BJ (cell line): ENCODE measurements around the gene CDH23. TPM values are rescaled to one million over a fixed set of nuclear protein-coding genes. Genes with fewer than 3 reads are reported as not detected.

Experiments used
- CTCF ChIA-PET: fragments of 350-600 bp; formaldehyde crosslinking; extraction: SDS; loops from one replicate; lab custom pipeline; 2021; ENCODE audit warnings: antibody characterized with exemption, inconsistent platforms; lab: Yijun Ruan, JAX
- POLR2A ChIA-PET: fragments of 300-600 bp; sonication (Branson Sonifier 250); formaldehyde crosslinking; extraction: SDS; loops from one replicate; lab custom pipeline; 2021; ENCODE audit warnings: antibody characterized with exemption; lab: Charles Lee
- DNase-seq: peaks from one replicate; pipeline ENCODE4 v3.0.0-alpha.2; 2011; ENCODE audit warnings: low read depth
- H3K27me3 ChIP-seq: 2 replicates; pipeline ENCODE4 v1.6.0; 2011; ENCODE audit warnings: low read length; ENCODE audit not compliant: control insufficient read depth, insufficient read depth
- H3K36me3 ChIP-seq: 2 replicates; pipeline ENCODE4 v1.5.1; 2011; ENCODE audit warnings: low read length; ENCODE audit not compliant: control insufficient read depth, insufficient read depth
- H3K4me3 ChIP-seq: 2 replicates; pipeline ENCODE4 v1.5.1; 2011; ENCODE audit warnings: low read depth, mild to moderate bottlenecking, control low read depth, low read length
- CTCF ChIP-seq: IDR thresholded peaks from 2 replicates; pipeline ENCODE4 v1.5.1; 2011; ENCODE audit warnings: low read depth, mild to moderate bottlenecking, control low read depth, inconsistent platforms, low read length, moderate library complexity; ENCODE audit not compliant: insufficient read depth
- polyA plus RNA-seq: library from polyadenylated mRNA; depleted of rRNA; stranded (reverse); fragments of >200 nt; gene quantifications from 2 replicates; pipeline ENCODE4 v1.2.3, GENCODE V29; 2011

Gene CDH23
- polyA plus RNA-seq, 1 experiment, result 0.05 TPM

DNA sequence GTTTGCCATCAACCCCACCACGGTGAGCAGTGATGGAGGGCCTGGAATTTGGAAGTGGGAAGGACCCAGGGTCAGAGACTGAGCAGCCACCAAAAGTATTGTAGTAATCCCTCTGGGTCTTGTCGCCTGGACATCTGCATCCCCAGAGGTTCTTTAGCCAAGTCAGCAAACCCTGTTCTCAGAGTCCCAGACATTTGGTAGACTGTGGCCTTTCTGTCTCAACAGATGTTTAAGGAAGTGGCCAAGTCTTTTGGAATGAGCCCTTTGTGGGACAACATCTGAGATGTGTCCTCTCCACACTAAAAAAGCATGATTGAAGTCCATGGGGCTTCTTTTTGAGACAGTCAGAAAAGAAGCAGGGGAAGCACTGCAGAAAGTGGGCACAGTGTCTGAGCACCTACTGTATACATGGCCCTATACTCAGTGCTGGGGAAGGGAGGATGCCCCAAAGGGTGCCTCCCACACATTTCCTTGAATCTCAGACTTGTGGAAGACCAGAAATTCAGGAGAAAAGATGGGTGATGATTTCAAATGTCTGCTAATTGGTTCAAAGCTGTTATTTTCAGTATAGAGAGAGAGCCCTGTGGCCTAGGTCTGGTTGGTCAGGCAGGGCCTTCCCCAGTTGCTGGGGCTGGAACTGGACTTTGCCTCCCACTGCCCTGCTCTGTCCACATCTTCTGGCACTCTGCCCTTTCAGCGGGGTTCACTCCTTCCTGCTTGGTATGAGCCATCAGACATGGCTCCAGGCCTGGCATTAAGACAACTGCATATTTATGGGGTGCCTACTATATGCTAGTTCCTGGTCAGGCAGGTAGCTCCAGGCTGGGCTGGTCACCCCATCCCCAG lies 403.1 kb downstream of the CDH23 start:
- DNase-seq, result no peak
- ChIA-PET POLR2A (no interaction called here), CTCF (interaction anchor here (1.0 kb wide), 1 partner anchor 9 kb away, joined by 3 read pairs; no protein-coding TSS in a partner anchor)
- Histone ChIP-seq H3K4me3 (no peak overlapping the region), H3K27me3 (peaks cover 4% of the 10 kb centered on the region; the same call in 1 of the 2 replicates), H3K36me3 (no peaks in the 10 kb centered on the region)
- TF ChIP-seq CTCF, result no peak

DNA sequence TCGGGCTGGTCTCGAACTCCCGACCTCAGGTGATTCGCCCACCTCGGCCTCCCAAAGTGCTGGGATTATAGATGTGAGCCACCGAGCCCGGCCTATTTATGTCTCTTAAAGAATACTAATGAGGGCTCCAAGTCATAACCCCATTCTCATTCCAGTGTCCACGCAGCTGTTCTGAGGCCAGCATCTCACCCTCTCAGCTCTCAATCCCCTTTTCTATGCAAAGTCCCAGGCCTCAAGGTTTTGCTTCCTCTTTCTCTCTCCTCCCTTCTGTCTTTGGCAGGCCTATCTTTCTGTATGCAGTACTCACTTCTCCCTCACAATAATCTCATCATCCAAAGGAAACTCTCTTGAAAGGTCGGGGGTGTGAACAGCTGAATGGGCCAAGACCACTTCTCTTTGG lies 404.6 kb downstream of the CDH23 start:
- CTCF ChIA-PET, result interaction anchor here (1.6 kb wide), 1 partner anchor 11 kb away, joined by 5 read pairs; no protein-coding TSS in a partner anchor
- POLR2A ChIA-PET, result no interaction called here
- Histone ChIP-seq H3K4me3 (no peak overlapping the region), H3K36me3 (no peaks in the 10 kb centered on the region), H3K27me3 (peaks cover 10% of the 10 kb centered on the region; the same call in 1 of the 2 replicates)
- TF ChIP-seq CTCF, result no peak
- DNase-seq, result no peak

DNA sequence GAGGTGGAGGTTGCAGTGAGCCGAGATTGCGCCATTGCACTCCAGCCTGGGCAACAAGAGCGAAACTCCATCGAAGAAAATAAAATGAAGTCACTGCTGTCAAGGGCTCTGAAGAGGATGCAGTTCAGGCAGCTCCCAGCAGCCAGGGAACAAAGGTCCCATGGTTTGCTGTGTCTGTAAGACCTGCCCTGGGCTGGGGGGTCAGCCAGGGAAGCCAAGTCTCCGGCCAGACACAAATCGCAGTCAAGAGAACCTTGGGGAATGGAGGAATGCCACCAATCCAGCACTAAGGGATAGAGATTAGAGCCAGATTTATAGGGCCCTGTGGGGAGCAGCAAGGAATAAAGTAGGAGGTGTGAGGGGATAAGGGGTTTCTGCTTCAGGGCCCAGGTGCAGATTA lies 405.5 kb downstream of the CDH23 start:
- POLR2A ChIA-PET, result no interaction called here
- TF ChIP-seq CTCF, result no peak
- no peak overlapping the region for H3K4me3 ChIP-seq

DNA sequence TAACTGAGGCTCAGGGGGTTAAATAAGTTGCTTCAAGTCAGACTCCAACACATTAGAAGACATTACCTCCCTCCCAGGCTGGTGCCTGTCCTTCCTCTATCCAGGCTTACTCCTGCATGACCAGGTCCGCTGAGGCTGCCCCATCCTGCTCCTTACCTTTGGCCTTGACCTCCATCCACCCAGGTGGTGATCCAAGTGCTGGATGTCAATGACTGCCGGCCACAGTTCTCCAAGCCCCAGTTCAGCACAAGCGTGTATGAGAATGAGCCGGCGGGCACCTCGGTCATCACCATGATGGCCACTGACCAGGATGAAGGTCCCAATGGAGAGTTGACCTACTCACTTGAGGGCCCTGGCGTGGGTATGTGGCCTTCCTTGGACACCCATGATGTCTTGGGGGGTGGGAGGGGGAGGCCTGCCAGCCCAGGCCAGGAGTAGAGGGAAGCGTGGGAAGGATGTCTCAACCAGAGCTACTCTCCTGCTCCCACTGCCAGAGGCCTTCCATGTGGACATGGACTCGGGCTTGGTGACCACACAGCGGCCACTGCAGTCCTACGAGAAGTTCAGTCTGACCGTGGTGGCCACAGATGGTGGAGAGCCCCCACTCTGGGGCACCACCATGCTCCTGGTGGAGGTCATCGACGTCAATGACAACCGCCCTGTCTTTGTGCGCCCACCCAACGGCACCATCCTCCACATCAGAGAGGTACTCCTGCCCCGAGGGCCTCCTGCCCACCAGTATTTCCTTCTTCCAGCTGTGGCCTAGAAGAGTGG lies 406.2 kb downstream of the CDH23 start:
- DNase-seq, result no peak

More for the DNA sequence above, 405.5 kb downstream of the CDH23 start:
- DNase-seq, result no peak
- Histone ChIP-seq H3K36me3 (no peaks in the 10 kb centered on the region), H3K27me3 (peaks cover 10% of the 10 kb centered on the region; the same call in 1 of the 2 replicates)
- CTCF ChIA-PET, result interaction anchor here (1.6 kb wide), 1 partner anchor 10 kb away, joined by 5 read pairs; no protein-coding TSS in a partner anchor

More for the DNA sequence above, 406.2 kb downstream of the CDH23 start:
- CTCF ChIA-PET, result interaction anchor here (0.6 kb wide), 1 partner anchor 353 kb away, joined by 3 read pairs; no protein-coding TSS in a partner anchor
- Histone ChIP-seq H3K4me3 (no peak overlapping the region), H3K36me3 (no peaks in the 10 kb centered on the region), H3K27me3 (peaks cover 10% of the 10 kb centered on the region; the same call in 1 of the 2 replicates)
- no peak for TF ChIP-seq CTCF
- POLR2A ChIA-PET, result no interaction called here
